GM19438 (cell line): ENCODE measurements around the gene ARPC1B.
A peak's percentile ranks its signal among the peaks of the same experiment; 100 is the strongest.
"Not testable (repeated sequence)": the region's sequence is repeated elsewhere in the genome, so short reads cannot be mapped to it uniquely, and the experiment has no call there.

ENCODE experiments used
- ATAC-seq: cut with Tn5 transposase; IDR thresholded peaks from one replicate; pipeline ENCODE4 v1.9.1; 2021; ENCODE audit warnings: low read depth; ENCODE audit not compliant: unreplicated experiment

Gene ARPC1B

GRCh38 chr7:99374111-99375064 is at the start of gene ARPC1B:
Gene ARPC1B, plus strand, starts transcription at chr7:99374730. Its CDS starts 10,985 bp downstream, at chr7:99385715.
- peak; percentile 67 for ATAC-seq

DNA sequence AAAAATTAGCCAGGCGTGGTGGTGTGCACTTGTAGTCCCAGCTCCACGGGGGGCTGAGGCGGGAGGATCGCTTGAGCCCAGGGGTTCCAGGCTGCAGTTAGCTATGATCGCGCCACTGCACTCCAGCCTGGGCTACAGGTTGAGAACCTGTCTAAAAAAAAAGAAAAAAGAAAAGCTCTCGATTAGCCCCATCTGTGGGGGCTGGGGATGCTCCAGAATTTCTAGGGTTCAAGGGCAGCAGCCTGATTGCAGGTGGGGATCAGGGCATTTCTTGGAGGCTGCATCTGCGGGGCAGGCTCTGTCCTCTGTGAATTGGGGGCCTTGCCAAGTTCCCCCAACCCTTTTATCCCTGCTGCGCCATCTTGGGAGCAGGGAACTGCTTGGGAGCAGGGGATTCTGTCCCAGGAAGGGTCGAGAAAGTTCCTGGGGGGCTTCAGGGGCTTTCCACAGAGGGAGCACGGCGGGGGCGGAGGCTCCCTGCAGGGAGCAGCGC is 49.5 kb upstream of the ARPC1B start:
- no peak for ATAC-seq

DNA sequence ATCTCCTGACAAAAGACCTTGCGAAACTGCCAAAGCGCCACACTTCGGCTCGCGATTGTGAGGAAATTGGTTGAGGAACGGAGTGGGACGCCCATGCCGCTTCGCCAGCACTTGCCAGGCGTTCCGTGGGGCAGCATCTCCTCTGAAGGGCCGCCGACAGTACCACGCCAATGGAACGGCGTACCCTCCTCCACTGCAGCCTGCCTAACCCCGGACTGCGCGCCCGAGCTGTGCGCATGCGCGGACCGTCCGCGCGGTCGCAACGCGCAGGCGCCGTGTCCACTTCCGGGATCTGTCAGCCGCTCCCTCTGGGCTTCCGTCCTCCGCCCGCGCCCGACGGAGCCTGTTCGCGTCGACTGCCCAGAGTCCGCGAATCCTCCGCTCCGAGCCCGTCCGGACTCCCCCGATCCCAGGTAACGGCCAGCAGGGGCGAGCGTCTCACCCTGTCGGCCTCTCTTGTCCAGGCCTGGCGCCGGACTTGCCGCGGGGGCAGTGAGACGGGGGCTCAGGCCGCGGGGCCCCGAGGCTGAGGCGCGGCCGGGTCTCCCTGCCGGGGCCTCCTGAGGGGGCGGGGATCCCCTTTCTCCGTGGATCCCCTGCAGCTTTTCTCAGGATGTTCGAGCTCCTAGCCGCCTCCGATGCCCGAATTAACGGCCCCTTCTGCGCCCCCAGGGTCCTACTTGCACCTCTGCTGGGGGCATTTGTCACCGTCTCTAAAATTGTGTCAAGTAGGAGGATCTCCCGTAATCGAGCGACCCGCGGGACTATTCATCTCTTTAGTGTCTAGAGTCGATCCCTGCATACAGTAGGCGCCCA is 48.7 kb upstream of the ARPC1B start, which contains the start of gene ARPC1A:
ARPC1A (plus strand) TSS at position 307 of the 816 bp plus-strand sequence. CDS start 7,456 bp downstream, outside the sequence.
- ATAC-seq: peak; percentile 88

DNA sequence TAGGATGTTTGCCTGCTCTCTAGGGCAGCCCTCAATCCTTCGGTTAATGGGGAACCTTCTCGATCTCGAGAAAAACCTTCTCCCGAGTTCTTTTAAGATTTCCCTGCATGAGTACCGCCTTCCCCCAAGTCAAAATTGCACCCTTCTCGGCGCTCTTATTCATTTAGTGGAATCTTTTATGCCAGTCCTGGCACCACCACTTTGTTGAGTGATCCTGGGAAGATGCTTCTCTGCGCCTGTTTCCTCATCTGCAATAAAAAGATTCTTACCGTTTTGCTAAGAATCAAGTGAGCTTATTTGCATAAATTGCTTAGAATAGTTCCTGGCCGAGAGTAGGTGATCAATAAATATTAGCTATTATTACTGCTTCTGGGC is 48.1 kb upstream of the ARPC1B start:
- ATAC-seq: no peak

DNA sequence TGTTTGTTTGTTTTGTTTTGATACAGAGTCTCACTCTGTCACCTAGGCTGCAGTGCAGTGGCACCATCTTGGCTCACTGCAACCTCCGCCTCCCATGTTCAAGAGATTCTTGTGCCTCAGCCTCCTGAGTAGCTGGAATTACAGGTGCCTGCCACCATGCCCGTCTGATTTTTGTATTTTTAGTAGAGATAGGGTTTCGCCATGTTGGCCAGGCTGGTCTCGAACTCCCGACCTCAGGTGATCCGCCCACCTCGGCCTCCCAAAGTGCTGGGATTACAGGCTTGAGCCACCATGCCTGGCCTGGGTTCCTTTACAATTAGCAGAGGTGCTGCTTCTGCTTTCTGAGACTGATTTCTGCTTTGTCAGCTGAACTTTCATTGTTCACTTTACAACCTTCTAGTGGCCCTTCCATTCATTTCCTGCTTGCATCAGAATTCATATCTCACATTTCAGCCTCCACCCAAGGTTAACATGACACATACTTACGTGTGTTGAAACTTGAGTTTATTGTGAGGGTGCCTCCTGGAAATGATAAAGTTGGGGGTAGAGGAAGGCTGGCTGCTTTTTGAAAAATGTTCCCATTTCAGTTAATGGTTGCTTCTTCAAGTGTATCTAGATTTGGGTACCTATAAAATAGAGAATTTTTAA is 44.1 kb upstream of the ARPC1B start:
- not testable (repeated sequence) for ATAC-seq

DNA sequence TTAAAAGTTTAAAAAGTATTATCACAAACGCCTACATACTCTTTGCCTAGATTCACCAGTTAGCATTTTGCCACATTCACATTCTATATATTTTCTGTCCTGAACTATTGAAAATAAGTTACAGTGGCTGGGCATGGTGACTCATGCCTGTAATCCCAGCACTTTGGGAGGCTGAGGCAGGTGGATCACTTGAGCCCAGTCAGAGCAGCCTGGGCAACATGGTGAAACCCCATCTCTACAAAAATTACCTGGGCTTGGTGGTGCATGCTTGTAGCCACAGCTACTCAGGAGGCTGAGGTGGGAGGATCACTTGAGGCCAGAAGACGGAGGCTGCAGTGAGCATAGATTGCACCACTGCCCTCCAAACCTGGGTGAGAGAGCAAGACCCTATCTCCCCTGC is 43.5 kb upstream of the ARPC1B start:
- ATAC-seq: no peak

- ATAC-seq: no peak
Observed at GRCh38 chr7:99339595-99339994, 34.9 kb upstream of the ARPC1B start.

DNA sequence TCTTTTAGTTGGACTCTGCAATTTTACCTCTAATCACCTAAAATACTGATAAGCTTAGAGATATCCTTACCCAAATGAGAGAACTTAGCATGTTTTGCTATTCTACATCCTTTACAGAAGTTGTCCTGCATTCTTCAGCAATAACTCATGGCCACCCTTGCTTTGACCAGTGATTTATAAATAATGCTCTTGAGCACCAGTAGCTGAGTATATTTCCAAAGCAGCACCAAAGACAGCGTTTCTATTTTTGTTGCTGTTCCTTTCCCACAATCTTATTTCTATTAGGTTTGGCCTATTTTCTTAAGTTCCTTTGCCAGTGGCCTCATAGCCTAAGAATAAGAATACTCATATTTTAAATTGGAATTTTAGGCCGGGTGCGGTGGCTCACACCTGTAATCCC is 33.9 kb upstream of the ARPC1B start:
- no peak for ATAC-seq

- ATAC-seq: no peak
Observed at GRCh38 chr7:99344061-99344647, 30.4 kb upstream of the ARPC1B start.

- ATAC-seq: not testable (repeated sequence)
Observed at GRCh38 chr7:99350641-99351040, 23.9 kb upstream of the ARPC1B start.

DNA sequence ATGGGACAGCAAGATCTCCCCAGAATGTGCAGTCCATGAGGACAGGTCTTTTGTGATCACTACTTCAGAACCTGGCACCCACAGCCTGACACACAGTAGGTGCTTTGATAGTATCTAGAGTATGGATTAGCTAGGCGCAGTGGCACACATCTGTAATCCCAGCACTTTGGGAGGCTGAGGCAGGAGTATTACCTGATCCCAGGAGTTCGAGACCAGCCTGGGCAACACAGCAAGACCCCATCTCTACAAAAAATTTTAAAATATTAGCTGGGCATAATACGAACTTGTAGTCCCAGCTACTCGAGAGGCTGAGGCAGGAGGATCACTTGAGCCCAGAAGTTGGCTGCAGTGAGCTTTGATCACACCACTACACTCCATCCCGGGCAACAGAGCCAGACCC is 22.3 kb upstream of the ARPC1B start:
- ATAC-seq: no peak

DNA sequence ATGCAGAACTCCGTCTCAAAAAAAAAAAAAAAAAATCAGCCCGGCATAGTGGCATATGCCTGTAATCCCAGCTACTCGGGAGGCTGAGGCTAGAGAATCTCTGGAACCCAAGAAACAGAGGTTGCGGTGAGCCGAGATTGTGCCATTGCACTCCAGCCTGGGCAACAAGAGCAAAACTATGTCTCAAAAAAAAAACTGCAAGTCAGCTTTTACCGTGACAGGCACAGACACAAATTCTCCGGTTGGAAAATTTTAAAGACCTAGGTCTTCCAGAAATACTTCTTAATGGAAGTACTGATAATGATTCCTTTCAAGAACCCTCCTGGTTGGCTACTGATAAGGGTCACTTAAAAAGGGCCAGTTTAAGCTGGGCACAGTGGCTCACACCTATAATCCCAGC is 19.4 kb upstream of the ARPC1B start:
- no peak for ATAC-seq

DNA sequence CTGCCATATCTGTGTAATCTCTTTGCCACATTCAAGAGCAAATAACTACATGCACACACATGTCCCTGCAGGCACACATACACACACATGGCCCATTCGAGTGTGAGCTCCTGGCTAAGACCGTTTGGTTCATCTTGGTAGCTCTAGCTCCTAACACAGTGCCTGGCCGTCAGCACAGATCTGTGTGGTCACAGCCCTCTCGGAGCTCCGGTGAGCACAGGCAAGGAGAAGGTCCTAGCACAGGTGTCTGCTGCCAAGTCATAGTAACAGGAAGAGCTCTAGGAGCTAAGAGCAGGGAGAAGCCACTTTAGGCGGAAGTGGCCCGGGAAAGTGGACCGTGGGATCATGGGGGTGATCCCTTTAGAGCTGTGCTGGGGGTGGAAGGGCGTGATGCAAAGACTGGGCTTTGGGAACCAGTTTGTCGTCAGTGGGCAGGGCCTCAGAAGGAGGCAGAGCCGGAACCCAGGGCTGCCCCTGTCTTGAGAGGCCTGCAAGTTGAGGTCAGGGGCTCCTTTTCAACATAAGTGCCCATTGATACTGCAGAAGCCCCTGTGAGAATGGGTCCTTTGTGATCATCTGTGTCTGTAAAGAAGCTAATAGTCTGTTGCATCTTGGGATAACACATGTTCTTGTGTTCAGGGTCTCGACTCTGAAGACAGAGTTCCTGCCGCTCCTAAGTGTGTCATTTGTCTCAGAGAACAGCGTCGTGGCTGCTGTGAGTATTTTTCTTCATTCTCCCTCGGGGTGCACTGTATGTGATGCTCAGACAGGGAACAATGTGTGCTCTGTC is 16.6 kb upstream of the ARPC1B start:
- ATAC-seq: no peak

GRCh38 chr7:99358521-99358920 is 16.0 kb upstream of the ARPC1B start:
- ATAC-seq: not testable (repeated sequence)

- ATAC-seq: no peak
Observed at GRCh38 chr7:99359465-99360154, 14.9 kb upstream of the ARPC1B start.

- ATAC-seq: no peak
Observed at GRCh38 chr7:99362801-99363200, 11.7 kb upstream of the ARPC1B start.

DNA sequence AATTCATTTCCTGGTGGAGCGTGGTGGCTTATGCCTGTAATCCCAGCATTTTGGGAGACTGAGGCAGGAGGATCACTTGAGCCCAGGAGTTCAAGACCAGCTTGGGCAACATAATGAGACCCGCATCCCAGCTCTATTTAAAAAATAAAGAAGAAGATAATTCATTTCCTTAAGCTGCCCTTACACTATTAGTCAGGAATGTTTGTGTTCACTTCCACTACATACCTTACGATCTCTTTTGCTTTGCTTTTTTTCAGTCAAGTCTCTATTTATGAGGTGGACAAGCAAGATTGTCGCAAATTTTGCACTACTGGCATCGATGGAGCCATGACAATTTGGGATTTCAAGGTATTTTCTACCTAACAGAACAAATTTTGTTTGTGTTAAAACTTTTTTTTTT is 11.2 kb upstream of the ARPC1B start:
- ATAC-seq: no peak

- ATAC-seq: no peak
Observed at GRCh38 chr7:99365318-99366141, 9.0 kb upstream of the ARPC1B start.
